Transverse colon (tissue), 4 donors: ENCODE data around the gene MMP8. TPM values are rescaled to one million over a fixed set of nuclear protein-coding genes. Genes with fewer than 3 reads are reported as not detected.

Experiments
- DNase-seq: peaks from one replicate; pipeline ENCODE4 v3.0.0-alpha.2; 2019
- H3K27ac ChIP-seq, 4 donors: fragments of 200-600 bp; sonication (generic); 2 replicates each; pipeline ENCODE4 v1.5.1; 2016 to 2018; ENCODE audit warnings: inconsistent platforms in 4 of 4
- H3K27me3 ChIP-seq: fragments of 200-600 bp; sonication (generic); 2 replicates; pipeline ENCODE4 v1.5.1; 2017; ENCODE audit warnings: inconsistent platforms
- H3K36me3 ChIP-seq, 4 donors: fragments of 200-600 bp; sonication (generic); 2 replicates each; pipeline ENCODE4 v1.5.1; 2017 to 2019; ENCODE audit warnings: inconsistent platforms in 4 of 4
- H3K4me1 ChIP-seq, 4 donors: fragments of 200-600 bp; sonication (generic); 2 replicates each; pipeline ENCODE4 v1.5.1; 2017 to 2020; ENCODE audit warnings: inconsistent platforms in 4 of 4
- H3K4me3 ChIP-seq, 4 donors: fragments of 200-600 bp; sonication (generic); 1 replicate in 1 of 4; 2 replicates in 3 of 4; pipeline versions ENCODE4 v1.5.1 to v1.6.1; 2017 to 2019; ENCODE audit warnings: inconsistent platforms in 4 of 4
- H3K9me3 ChIP-seq, 2 donors: fragments of 200-600 bp; sonication (generic); 2 replicates each; pipeline ENCODE4 v1.5.1; 2017 to 2019; ENCODE audit warnings: inconsistent platforms in 2 of 2
- EP300 ChIP-seq: sonication (generic); formaldehyde crosslinking; IDR thresholded peaks from one replicate; pipeline ENCODE4 v1.6.1; 2017; ENCODE audit warnings: antibody characterized with exemption, low read depth
- POLR2A ChIP-seq: fragments of 450-650 bp; IDR thresholded peaks from one replicate; pipeline ENCODE4 v1.6.1; 2016; ENCODE audit warnings: antibody characterized with exemption, mild to moderate bottlenecking, moderate library complexity
- POLR2AphosphoS5 ChIP-seq, 3 donors: sonication (generic); formaldehyde crosslinking; IDR thresholded peaks; one replicate each; pipeline ENCODE4 v1.6.1; 2016; ENCODE audit warnings: antibody characterized with exemption in 3 of 3
- WGBS, 2 donors: methylation state at CpG; one replicate each; pipeline ENCODE4 v1.1.5; 2018; ENCODE audit warnings: low coverage in 1 of 2; 5-methylcytosine and 5-hydroxymethylcytosine counted together
- in situ Hi-C, 4 donors: fragments of 200-750 bp; cut with MboI; loops; one replicate each; pipeline versions ENCODE4 v1.15.0 to v1.15.1; 2017; ENCODE audit warnings: low sequenced_read_pairs in 3 of 4, low pct_ligation_motif_present in 1 of 4, low pct_unique_long_range_greater_than_20kb in 1 of 4
- intact Hi-C: fragments of 100-400 bp; cut with DNase I; formaldehyde crosslinking; loops from one replicate; pipeline ENCODE4 v1.15.1; 2023; ENCODE audit warnings: low total_unique reads
- total RNA-seq, 4 donors: library from RNA; depleted of rRNA; stranded (reverse); fragments of >200 nt; gene quantifications; one replicate each; pipeline ENCODE4 v1.1.0, GENCODE V29; 2016
- TF ChIP-seq, protein P1 (sequence below), 5 experiments: fragments of 200-600 bp in 3 of 5; fragments of 450-650 bp in 2 of 5; sonication (generic) in 3 of 5; IDR thresholded peaks; 1 replicate in 2 of 5; 2 replicates in 3 of 5; pipeline ENCODE4 v1.5.1; 2016 to 2017; ENCODE audit warnings: antibody characterized with exemption in 5 of 5, inconsistent platforms in 3 of 5, mild to moderate bottlenecking in 2 of 5, moderate library complexity in 1 of 5

The MMP8 gene
- total RNA-seq, 4 donors from 2014 or later = not detected

DNA sequence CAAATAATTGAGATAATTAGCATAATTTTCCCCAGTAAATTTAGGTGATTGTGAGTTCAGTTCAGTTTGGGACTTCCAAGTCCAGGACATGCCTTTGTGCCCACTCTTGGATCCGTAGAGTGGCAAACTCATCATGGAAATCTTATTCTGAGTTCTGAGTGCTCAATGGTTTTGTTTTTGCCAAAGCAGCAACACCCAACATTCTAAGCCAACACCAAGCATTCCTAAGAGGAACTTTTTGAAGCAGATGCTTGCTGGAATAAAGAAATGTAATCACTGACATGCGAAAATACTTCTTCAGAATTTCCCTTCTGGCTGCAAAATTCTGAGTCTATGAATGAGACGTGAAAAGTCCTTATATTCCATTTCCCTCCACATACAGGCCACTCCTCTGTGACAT is 29.6 kb downstream of the MMP8 start:
- in situ Hi-C loops (loop anchor here in 1 of 4 donors (25.0 kb wide), 1 partner anchor 608 kb away; no protein-coding TSS in a partner anchor), intact Hi-C loops (no loop called here)
- H3K9me3 ChIP-seq = no peaks in the 10 kb centered on the region
- no peaks in the 10 kb centered on the region for H3K36me3 ChIP-seq
- no peaks in the 10 kb centered on the region for H3K27me3 ChIP-seq
- 76 to 79% methylated on average over 3 of the region's 3 CpGs for WGBS, 2 donors
- H3K4me1 ChIP-seq = no peaks in the 10 kb centered on the region
- no peak overlapping the region for H3K4me3 ChIP-seq
- DNase-seq = no peak
- no peak for TF ChIP-seq POLR2A
- no peak for TF ChIP-seq POLR2AphosphoS5 (IDR thresholded peaks at IDR 0.05)
- TF ChIP-seq, protein P1, sequence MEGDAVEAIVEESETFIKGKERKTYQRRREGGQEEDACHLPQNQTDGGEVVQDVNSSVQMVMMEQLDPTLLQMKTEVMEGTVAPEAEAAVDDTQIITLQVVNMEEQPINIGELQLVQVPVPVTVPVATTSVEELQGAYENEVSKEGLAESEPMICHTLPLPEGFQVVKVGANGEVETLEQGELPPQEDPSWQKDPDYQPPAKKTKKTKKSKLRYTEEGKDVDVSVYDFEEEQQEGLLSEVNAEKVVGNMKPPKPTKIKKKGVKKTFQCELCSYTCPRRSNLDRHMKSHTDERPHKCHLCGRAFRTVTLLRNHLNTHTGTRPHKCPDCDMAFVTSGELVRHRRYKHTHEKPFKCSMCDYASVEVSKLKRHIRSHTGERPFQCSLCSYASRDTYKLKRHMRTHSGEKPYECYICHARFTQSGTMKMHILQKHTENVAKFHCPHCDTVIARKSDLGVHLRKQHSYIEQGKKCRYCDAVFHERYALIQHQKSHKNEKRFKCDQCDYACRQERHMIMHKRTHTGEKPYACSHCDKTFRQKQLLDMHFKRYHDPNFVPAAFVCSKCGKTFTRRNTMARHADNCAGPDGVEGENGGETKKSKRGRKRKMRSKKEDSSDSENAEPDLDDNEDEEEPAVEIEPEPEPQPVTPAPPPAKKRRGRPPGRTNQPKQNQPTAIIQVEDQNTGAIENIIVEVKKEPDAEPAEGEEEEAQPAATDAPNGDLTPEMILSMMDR (IDR thresholded peaks at IDR 0.05) = no peak
- TF ChIP-seq EP300 = no peak
- no peak overlapping the region for H3K27ac ChIP-seq

DNA sequence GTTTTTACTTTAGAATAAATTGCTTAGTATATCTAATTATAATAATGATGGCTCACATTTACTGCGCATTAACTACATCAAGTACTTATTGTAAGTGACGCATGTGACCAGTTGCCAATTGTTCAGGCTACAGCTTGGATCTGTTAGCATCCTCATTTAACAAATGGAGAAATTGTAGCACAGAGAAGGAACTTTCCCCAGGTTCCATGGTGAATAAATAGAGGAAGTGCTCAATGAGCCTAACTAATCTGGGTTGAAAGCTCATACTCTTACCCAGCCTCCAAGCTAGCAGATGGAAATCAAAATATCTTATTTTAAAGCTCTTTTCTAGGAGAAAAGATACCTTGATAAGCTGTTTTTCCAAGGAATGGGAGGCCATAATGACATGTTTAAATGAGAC is 39.0 kb downstream of the MMP8 start:
- 93% methylated on average over 2 of the region's 2 CpGs for WGBS, 2 donors
- Histone ChIP-seq H3K4me3 (no peak overlapping the region), H3K27me3 (no peaks in the 10 kb centered on the region), H3K36me3 (no peaks in the 10 kb centered on the region), H3K27ac (no peak overlapping the region), H3K4me1 (no peaks in the 10 kb centered on the region), H3K9me3 (no peaks in the 10 kb centered on the region)
- intact Hi-C loops = no loop called here
- no peak for DNase-seq
- in situ Hi-C loops = loop anchor here in 1 of 4 donors (25.0 kb wide), 1 partner anchor 598 kb away; no protein-coding TSS in a partner anchor
- TF ChIP-seq POLR2A = no peak
- no peak for TF ChIP-seq EP300
- TF ChIP-seq POLR2AphosphoS5 (IDR thresholded peaks at IDR 0.05) = no peak
- TF ChIP-seq, protein P1 (IDR thresholded peaks at IDR 0.05) = no peak

DNA sequence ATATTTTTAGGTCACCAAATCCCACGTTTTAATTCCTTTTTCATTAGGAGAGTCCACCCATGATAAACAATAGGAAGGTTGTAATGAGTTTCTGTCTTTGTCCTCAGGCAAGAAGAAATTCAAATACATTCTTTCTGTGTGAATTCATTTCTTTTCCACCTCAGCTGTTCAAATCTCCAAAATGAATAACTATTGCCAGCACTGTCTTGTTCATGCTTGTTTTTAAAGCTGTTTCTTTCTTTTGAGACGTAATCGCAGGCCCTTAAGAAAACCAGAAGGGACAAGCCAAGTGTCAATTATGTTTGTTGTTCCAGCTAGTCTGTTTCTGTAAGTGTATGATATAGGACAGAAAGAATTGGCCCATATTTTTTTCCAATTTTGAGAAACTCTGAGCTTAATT is 39.4 kb downstream of the MMP8 start:
- TF ChIP-seq, protein P1 (IDR thresholded peaks at IDR 0.05) = no peak
- TF ChIP-seq POLR2AphosphoS5 (IDR thresholded peaks at IDR 0.05) = no peak
- TF ChIP-seq POLR2A = no peak
- no peak for TF ChIP-seq EP300
- Histone ChIP-seq H3K9me3 (no peaks in the 10 kb centered on the region), H3K4me1 (no peaks in the 10 kb centered on the region), H3K36me3 (no peaks in the 10 kb centered on the region), H3K4me3 (no peak overlapping the region), H3K27ac (no peak overlapping the region), H3K27me3 (no peaks in the 10 kb centered on the region)
- in situ Hi-C loops = loop anchor here in 1 of 4 donors (25.0 kb wide), 1 partner anchor 598 kb away; no protein-coding TSS in a partner anchor
- 51 to 62% methylated on average over 3 of the region's 3 CpGs for WGBS, 2 donors
- intact Hi-C loops = no loop called here
- DNase-seq = no peak

DNA sequence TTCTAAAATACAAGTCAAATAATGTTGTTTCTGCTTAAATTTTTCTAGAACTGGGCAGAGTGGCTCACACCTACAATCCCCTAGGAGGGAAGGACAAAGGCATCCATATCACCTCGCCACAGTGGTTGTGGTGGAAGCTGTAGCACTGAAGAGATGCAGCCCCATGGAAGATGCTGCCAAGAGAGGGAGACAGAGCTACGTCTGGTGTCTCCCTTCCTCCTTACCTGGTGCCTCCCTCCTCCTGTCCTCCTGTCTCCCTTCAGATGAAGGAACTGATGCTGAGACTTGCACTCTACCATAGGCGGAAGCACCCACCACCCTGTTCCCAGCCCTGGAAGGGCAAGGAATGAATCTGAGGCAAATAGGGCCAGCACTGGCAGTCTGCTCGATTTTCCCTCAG is 41.5 kb downstream of the MMP8 start:
- in situ Hi-C loops = loop anchor here in 1 of 4 donors (25.0 kb wide), 1 partner anchor 596 kb away; no protein-coding TSS in a partner anchor
- 44 to 62% methylated on average over 2 to 4 of the region's 4 CpGs for WGBS, 2 donors
- Histone ChIP-seq H3K4me1 (no peaks in the 10 kb centered on the region), H3K4me3 (no peak overlapping the region), H3K9me3 (no peaks in the 10 kb centered on the region), H3K36me3 (no peaks in the 10 kb centered on the region), H3K27ac (no peak overlapping the region), H3K27me3 (no peaks in the 10 kb centered on the region)
- DNase-seq = no peak
- TF ChIP-seq POLR2A (no peak), EP300 (no peak), POLR2AphosphoS5 (IDR thresholded peaks at IDR 0.05) (no peak)
- TF ChIP-seq, protein P1 (IDR thresholded peaks at IDR 0.05) = no peak
- intact Hi-C loops = no loop called here
